Measurements from ENCODE around the gene UNC80. TPM values are rescaled to one million over a fixed set of nuclear protein-coding genes. Genes with fewer than 3 reads are reported as not detected.

Gene UNC80
- total RNA-seq, 1 experiment from 2014 or later, result 1.8 TPM

- H3K27ac ChIP-seq (ENCODE audit: low read depth, low read length, poor library complexity, severe bottlenecking), result no peak overlapping the region
- POLR2A ChIA-PET (ENCODE audit: low non-redundant PET), result no interaction called here
- H3K9me3 ChIP-seq (ENCODE audit: low read depth, low read length, poor library complexity, severe bottlenecking), result peaks cover 4% of the 10 kb centered on the region
- CTCF ChIA-PET, result no interaction called here
- intact Hi-C loops (cut with micrococcal nuclease; ENCODE audit: unreplicated experiment), result no loop called here
- H3K4me1 ChIP-seq (ENCODE audit: insufficient read depth, low read length, poor library complexity, severe bottlenecking), result peaks cover 53% of the 10 kb centered on the region
- no peak for DNase-seq (ENCODE audit: low spot score)
- no peaks in the 10 kb centered on the region for H3K27me3 ChIP-seq (replicated peaks; ENCODE audit: insufficient read depth, low read depth, low read length, poor library complexity)
- no peak overlapping the region for H3K4me3 ChIP-seq (ENCODE audit: low read depth, low read length, poor library complexity, severe bottlenecking)
- no peaks in the 10 kb centered on the region for H3K36me3 ChIP-seq (ENCODE audit: insufficient read depth, low read length, poor library complexity, severe bottlenecking)
- BruUV-seq (replicated peaks), result no TSS peak
- no peak for TF ChIP-seq EZH2 (IDR thresholded peaks at IDR 0.05; ENCODE audit: borderline replicate concordance, low read depth, low read length, poor library complexity, severe bottlenecking)
- TF ChIP-seq, protein P1, sequence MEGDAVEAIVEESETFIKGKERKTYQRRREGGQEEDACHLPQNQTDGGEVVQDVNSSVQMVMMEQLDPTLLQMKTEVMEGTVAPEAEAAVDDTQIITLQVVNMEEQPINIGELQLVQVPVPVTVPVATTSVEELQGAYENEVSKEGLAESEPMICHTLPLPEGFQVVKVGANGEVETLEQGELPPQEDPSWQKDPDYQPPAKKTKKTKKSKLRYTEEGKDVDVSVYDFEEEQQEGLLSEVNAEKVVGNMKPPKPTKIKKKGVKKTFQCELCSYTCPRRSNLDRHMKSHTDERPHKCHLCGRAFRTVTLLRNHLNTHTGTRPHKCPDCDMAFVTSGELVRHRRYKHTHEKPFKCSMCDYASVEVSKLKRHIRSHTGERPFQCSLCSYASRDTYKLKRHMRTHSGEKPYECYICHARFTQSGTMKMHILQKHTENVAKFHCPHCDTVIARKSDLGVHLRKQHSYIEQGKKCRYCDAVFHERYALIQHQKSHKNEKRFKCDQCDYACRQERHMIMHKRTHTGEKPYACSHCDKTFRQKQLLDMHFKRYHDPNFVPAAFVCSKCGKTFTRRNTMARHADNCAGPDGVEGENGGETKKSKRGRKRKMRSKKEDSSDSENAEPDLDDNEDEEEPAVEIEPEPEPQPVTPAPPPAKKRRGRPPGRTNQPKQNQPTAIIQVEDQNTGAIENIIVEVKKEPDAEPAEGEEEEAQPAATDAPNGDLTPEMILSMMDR (conservative IDR thresholded peaks at IDR 0.05; ENCODE audit: low read depth, low read length), result no peak
Observed at GRCh38 chr2:209956271-209956670, 184.6 kb downstream of the UNC80 start.

- H3K27me3 ChIP-seq (replicated peaks; ENCODE audit: insufficient read depth, low read depth, low read length, poor library complexity), result no peaks in the 10 kb centered on the region
- ChIA-PET POLR2A (ENCODE audit: low non-redundant PET) (no interaction called here), CTCF (no interaction called here)
- DNase-seq (ENCODE audit: low spot score), result no peak
- H3K27ac ChIP-seq (ENCODE audit: low read depth, low read length, poor library complexity, severe bottlenecking), result no peak overlapping the region
- intact Hi-C loops (cut with micrococcal nuclease; ENCODE audit: unreplicated experiment), result no loop called here
- BruUV-seq (replicated peaks), result no TSS peak
- H3K4me1 ChIP-seq (ENCODE audit: insufficient read depth, low read length, poor library complexity, severe bottlenecking), result peaks cover 55% of the 10 kb centered on the region
- TF ChIP-seq EZH2 (IDR thresholded peaks at IDR 0.05; ENCODE audit: borderline replicate concordance, low read depth, low read length, poor library complexity, severe bottlenecking), result no peak
- TF ChIP-seq, protein P1 (conservative IDR thresholded peaks at IDR 0.05; ENCODE audit: low read depth, low read length), result no peak
- H3K9me3 ChIP-seq (ENCODE audit: low read depth, low read length, poor library complexity, severe bottlenecking), result no peaks in the 10 kb centered on the region
- H3K36me3 ChIP-seq (ENCODE audit: insufficient read depth, low read length, poor library complexity, severe bottlenecking), result no peaks in the 10 kb centered on the region
- no peak overlapping the region for H3K4me3 ChIP-seq (ENCODE audit: low read depth, low read length, poor library complexity, severe bottlenecking)
Observed at GRCh38 chr2:209958016-209958415, 186.4 kb downstream of the UNC80 start.

GRCh38 chr2:209960045-209960444 lies 188.4 kb downstream of the UNC80 start:
- Histone ChIP-seq H3K27ac (ENCODE audit: low read depth, low read length, poor library complexity, severe bottlenecking) (peak overlapping the region; percentile 55), H3K27me3 (replicated peaks; ENCODE audit: insufficient read depth, low read depth, low read length, poor library complexity) (no peaks in the 10 kb centered on the region), H3K9me3 (ENCODE audit: low read depth, low read length, poor library complexity, severe bottlenecking) (no peaks in the 10 kb centered on the region), H3K36me3 (ENCODE audit: insufficient read depth, low read length, poor library complexity, severe bottlenecking) (no peaks in the 10 kb centered on the region), H3K4me3 (ENCODE audit: low read depth, low read length, poor library complexity, severe bottlenecking) (no peak overlapping the region), H3K4me1 (ENCODE audit: insufficient read depth, low read length, poor library complexity, severe bottlenecking) (peaks cover 50% of the 10 kb centered on the region)
- peak; percentile 16 for DNase-seq (ENCODE audit: low spot score)
- no TSS peak for BruUV-seq (replicated peaks)
- ChIA-PET POLR2A (ENCODE audit: low non-redundant PET) (no interaction called here), CTCF (interaction anchor here (1.4 kb wide), 2 partner anchors 17 to 26 kb away, joined by 6 to 7 read pairs; no protein-coding TSS in a partner anchor)
- intact Hi-C loops (cut with micrococcal nuclease; ENCODE audit: unreplicated experiment), result loop anchor here (2.0 to 5.0 kb wide), 4 partner anchors 23 to 628 kb away; no protein-coding TSS in a partner anchor
- no peak for TF ChIP-seq EZH2 (IDR thresholded peaks at IDR 0.05; ENCODE audit: borderline replicate concordance, low read depth, low read length, poor library complexity, severe bottlenecking)
